ENCODE measurements around the gene NIN.
A peak's percentile ranks its signal among the peaks of the same experiment; 100 is the strongest.

The NIN gene

DNA sequence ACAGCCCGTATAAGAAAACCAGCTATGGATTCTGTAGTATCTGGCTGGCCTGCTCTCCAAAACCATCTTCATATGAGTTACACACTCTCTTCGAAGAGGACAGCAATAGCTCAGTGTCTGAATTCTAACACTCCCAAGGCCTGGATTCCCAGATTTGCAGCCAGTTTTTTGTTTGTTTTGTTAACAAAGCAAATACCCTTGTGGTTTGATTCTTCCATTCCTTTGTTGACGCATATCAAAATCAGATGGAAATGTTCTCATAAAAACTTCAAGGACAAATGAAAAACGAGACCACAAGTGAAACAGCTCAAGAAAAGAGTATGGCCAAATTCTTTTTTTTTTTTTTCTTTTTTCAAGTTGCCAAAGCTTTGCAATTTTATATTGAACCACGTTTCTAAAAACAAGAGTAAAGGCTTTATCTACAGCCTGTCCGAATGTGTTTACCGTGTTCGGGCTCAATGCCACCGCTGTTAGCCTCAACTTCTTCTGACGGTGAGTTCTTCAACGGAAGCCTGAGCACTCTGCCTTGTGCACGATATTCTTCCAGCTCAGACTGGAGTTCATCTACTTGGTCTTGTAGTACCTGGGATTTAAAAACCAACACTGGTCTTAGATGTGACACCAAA lies 67.5 kb downstream of the NIN start:
- DNase-seq (ENCODE audit: extremely low read depth in 1 of 2, low read depth in 1 of 2) = no peak

DNA sequence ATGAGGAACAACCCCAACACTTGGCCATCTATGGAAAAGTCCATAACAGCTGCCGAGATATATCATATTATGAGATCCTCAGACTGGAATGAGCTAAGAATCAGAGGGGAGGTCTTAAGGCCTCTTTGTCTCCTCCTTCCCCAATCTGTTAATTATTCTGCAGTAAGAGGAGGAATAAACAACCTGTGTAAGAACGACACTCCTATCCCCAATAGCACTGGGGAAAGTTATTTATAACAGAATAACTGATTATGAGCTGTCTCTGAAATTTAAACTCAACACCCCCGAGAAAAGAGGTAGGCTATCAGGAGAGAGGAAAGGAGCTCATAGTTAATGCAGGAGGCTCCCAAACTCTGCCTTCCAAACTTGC lies 68.0 kb downstream of the NIN start:
- DNase-seq (ENCODE audit: extremely low read depth in 1 of 2, low read depth in 1 of 2) = no peak

DNA sequence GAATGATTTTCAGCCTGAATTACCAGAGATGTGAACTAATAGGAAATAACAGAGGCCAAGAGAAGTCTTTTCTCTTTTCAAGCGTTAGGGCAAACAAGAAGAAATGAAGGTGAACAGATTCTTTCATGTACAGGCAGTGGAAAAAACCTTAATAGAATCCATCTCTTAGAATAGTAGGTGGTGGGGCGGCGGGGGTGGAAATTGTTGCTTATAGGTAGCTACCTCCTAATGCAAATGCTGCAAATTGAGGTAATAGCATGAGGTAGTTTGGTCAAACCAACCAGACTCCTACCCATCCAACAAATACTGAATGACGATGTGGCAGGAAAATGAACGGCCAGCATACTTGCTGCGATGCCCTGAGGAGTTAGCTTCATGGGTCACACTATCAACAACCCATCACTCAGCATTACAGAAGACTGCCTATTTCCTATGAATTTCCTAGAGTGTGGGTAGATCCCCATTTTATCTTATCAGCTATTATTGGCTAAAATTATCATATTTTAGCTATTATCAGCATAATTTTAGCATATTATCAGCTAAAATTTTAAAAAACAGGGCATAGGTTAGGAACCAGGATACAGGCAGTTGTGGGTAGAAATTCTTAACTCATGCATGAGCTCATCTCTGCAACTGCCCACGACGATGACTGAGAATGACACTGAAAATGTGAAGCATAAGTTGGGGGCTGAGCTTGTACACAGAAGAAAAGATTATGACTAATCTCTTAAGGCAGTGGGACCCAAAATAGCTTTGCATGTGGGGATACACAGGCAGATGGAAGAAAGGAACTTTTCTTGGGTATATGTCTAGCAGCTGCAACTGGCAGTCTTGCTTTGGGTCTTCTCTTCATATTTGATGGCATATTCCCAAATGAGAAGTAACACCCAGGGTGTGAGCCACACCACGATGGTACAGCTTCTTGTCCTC lies 68.7 kb downstream of the NIN start:
- peak; percentile 14 to 34 for DNase-seq (ENCODE audit: extremely low read depth in 1 of 2, low read depth in 1 of 2)

DNA sequence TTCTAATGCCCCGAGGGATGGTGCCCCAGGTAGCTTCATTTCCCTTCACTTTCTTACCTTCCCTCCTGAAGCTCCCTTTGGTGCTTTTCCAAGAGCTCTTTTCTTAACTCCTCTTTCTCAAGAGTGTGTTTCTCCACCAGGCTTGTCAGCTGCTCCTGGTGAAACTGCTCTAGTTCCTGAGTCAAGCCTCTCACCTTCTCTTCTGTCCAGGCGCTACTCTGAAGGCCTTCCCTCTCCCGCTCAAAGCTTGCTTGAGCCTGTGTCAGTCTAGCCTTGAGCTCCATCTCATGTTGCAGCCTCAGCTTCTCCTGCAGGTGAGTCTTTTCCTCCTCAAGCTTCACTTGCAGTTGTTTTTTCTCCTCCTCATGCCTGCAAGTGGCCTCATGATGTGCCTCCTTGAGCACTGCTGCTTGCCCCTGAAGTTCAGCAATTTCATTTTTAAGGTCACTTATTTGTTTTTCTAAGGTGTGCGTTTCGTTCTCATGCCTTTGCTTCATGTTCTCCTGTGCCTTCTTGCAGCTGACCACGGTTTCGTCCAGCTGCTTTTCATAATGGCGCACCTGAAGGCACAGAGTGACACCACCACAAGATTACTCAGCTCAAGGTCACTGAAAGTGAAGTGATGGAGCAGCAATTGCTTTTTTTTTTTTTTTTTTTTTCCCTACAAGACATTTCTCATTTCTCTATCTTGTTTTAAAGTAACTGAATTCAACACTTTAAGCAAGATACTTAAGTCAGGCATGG lies 71.0 kb downstream of the NIN start:
- DNase-seq (ENCODE audit: extremely low read depth in 1 of 2, low read depth in 1 of 2) = no peak

- no peak for DNase-seq (ENCODE audit: extremely low read depth in 1 of 2, low read depth in 1 of 2)
These were observed 72.0 kb downstream of the NIN start for GRCh38 chr14:50758945-50759344.

DNA sequence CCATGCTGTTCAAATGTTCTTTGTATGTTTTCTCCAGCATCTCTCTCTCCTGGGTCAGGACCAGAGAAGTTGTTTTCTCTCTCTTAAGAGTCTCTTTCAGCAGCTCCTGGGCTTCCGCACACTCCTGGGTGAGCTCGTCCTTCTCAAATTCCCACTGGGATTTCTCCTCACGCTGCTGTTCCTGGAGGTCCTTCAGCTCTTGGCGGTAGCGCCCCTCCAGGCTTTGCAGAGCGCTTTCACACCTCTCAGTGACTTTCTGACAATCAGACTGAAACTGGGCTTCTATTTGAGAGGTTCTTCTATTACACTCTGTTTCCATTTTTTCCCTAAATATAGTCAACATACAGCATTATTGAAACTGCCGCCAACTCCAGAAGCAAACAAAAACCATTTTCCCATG lies 72.7 kb downstream of the NIN start:
- no peak for DNase-seq (ENCODE audit: extremely low read depth in 1 of 2, low read depth in 1 of 2)

DNA sequence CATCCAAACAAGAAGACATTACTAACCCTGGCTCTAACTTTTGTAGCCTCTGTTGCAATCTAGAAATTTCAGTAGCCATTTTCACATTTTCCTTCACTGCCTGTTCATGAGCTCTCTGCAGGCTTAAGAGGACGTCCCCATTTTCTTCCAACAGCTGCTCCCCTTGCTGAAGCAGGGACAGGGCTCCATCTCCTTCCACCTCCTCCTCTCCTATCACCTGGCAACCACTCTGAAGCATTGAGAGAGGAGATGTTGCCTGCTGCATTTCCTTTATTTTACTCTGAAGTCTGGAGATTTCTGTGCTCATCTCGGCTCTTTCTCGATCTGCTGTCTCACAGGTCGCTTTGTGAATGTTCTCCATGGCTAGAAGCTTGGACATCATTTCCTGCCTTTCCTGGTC lies 73.3 kb downstream of the NIN start:
- DNase-seq (ENCODE audit: extremely low read depth in 1 of 2, low read depth in 1 of 2) = no peak

- DNase-seq (ENCODE audit: extremely low read depth in 1 of 2, low read depth in 1 of 2) = no peak
These were observed 74.7 kb downstream of the NIN start for GRCh38 chr14:50756300-50756699.

GRCh38 chr14:50750323-50750722 lies 80.6 kb downstream of the NIN start:
- no peak for DNase-seq (ENCODE audit: extremely low read depth in 1 of 2, low read depth in 1 of 2)

DNA sequence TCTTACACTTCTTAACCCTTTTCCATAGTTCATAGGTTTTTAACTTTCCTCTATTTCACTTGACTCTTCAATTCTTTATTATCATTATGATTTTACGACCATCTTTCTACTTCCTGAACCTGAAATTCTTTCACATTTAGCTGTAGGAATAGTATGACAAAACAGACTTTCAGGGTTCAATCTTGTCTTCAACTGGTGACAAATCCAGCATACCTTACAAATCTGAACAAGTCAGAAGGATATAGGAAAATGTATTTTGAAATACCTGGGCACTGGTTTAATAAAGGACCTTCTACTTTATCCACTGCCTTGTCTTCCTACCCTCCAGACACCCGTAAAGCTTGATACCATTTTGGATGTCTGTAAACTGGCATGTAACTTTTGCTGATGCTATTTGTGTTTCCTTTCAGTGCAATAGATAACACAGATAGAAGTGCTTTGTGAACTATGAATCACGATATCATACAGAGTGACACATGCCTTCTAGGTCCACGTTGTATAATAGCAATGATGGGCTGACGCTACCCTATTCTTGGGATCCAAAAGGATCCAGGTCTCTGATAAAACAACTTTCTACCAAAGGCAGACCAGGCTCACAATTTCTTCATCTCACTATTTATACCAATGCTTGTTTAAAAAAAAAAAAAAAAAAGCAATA lies 85.4 kb downstream of the NIN start:
- DNase-seq (ENCODE audit: extremely low read depth in 1 of 2, low read depth in 1 of 2) = no peak

DNA sequence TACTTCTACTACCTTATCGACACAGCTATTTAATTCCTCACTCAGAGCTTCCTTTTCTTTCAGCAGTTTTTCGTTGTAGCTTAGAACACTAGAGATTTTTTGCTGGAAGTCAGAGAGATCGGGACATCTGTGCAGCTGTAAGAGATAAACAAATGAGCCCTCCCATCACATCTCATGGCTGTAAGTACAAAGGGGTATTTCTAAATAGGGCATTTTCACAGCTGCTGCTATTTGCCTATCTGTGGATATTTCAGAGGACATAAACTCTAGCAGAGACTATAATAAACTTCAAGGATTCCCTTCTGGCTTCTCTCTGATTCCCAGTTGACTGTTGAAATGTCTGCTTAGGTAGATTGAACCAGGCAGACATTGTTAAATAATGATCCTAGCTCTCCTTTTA lies 86.7 kb downstream of the NIN start:
- DNase-seq (ENCODE audit: extremely low read depth in 1 of 2, low read depth in 1 of 2) = no peak

DNA sequence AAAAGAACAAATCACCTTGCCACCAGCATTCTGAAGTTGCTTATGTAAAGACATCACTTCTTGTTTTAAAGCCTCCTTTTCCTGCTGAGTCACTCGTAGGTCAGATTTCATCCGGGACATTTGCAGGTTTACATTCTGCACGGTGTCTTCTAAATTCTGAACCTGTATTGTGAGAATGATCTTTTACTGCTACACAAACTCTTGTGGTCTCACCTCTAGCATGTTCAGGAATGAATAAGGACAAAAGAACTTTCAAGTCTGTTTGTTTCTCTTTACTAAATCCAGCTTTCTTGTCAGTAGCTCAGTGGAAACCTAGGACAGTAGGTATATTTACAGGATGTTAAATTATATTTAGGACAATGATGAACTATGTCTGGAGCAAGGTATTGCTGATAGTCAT lies 89.4 kb downstream of the NIN start:
- DNase-seq (ENCODE audit: extremely low read depth in 1 of 2, low read depth in 1 of 2) = no peak

DNA sequence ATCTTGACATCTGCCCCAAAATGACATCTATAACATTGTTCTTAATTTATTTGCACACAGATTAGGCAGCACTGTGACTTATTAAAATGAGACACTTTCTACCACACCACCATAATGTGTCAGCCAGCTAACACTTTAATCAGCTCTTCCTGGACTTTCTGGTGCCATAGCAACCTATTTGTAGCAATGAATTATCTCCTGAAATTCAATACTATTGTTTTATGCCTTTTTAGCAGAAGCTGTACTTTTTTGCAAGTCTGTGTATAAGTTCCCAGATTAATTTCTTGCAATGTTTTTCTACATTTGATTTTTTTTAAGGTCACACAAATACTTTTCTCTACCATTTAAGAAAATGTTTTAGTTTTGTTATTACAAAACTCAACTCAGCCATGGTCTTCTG lies 90.1 kb downstream of the NIN start:
- DNase-seq (ENCODE audit: extremely low read depth in 1 of 2, low read depth in 1 of 2) = no peak

- DNase-seq (ENCODE audit: extremely low read depth in 1 of 2, low read depth in 1 of 2) = no peak
These were observed 91.8 kb downstream of the NIN start for GRCh38 chr14:50739186-50739585.

DNA sequence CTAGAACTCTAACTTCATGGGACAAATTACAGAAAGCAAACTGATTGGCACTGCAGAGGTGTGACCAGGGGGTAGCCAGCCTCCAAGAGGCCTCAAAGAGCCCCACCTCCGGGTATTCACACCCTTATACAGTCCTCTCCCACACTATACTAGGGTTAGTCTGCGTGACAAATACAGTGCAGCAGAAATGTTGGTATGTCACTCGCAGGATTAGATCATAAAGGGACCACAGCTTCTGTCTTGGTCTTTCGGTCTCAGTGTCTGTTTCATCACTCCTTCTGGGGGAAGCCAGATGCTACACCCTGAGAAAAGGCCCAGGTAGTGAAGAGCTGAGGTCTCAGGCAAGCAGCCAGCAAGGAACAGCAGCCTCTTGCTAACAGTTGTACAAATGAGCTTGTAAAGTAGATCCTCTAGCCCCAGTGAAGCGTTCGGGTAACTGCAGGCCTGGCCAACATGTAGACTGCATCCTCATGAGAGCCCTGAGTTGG lies 94.0 kb downstream of the NIN start:
- peak; percentile 28 to 56 for DNase-seq (ENCODE audit: extremely low read depth in 1 of 2, low read depth in 1 of 2)

GRCh38 chr14:50734950-50735695 lies 95.8 kb downstream of the NIN start:
- DNase-seq (ENCODE audit: extremely low read depth in 1 of 2, low read depth in 1 of 2) = no peak

- DNase-seq (ENCODE audit: extremely low read depth in 1 of 2, low read depth in 1 of 2) = no peak
These were observed 97.5 kb downstream of the NIN start for GRCh38 chr14:50733494-50733893.

GRCh38 chr14:50728836-50729235 lies 102.1 kb downstream of the NIN start:
- DNase-seq (ENCODE audit: extremely low read depth in 1 of 2, low read depth in 1 of 2) = no peak

DNA sequence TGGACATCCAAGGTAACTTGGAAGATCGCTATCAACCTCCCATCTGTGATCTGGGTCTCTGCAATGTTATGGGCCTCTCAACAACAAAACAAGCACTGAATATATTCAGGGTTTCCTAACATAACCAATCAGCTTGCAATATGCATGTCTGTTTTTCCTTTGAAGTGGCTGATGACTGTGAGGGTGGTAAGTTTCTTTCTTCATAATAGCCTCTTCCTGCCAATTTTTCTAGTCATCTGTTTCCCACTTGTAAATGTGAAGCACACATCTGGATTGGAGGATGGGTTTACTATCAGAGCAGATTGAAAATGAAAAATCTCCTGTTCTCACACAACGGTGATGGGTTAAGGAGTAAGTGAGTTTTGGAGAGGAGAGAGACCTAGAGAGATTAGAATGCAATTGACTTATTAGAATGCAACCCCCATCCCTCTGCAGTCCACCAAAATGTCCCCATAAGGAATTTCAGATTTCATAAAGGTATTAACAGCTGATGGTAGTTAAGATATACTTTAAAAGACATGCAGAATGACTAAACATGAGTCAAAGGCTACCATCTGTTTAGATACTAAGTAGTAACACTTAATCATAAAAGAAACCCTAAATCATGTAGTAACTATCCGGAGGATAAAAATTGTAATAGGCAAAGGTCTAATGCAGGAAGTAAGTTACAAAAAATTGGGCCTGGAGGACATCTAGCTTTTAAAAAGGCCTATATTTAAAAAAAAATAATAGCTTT lies 104.4 kb downstream of the NIN start:
- DNase-seq (ENCODE audit: extremely low read depth in 1 of 2, low read depth in 1 of 2) = no peak

GRCh38 chr14:50725761-50726160 lies 105.2 kb downstream of the NIN start:
- no peak for DNase-seq (ENCODE audit: extremely low read depth in 1 of 2, low read depth in 1 of 2)
